Esophagus mucosa (tissue), 1 donor: ENCODE measurements around the gene FMO3. TPM values are rescaled to one million over a fixed set of nuclear protein-coding genes. Genes with fewer than 3 reads are reported as not detected.
A peak's percentile ranks its signal among the peaks of the same experiment; 100 is the strongest.

Experiments
- ATAC-seq: fragments of 200-7000 bp; cut with Tn5 transposase; one replicate; pipeline ENCODE4 v1.9.1; 2020
- total RNA-seq: library from RNA; stranded (reverse); gene quantifications from one replicate; pipeline ENCODE4 v1.2.4, GENCODE V29; 2023
- donor health status: DM: yes; HTN: yes; CAD: no.

The FMO3 gene
- total RNA-seq, 1 donor from 2014 or later = 1.4 TPM

GRCh38 chr1:171160639-171161354, 70.1 kb downstream of the FMO3 start:
- ATAC-seq = no peak

- no peak for ATAC-seq
These were observed 70.7 kb downstream of the FMO3 start for GRCh38 chr1:171161431-171161830.

- ATAC-seq = peak; percentile 95
These were observed 75.7 kb downstream of the FMO3 start for GRCh38 chr1:171166361-171166760.

Other genes with a start within 250 kb of the FMO3 start
- not detected for gene MROH9, start 155.4 kb upstream of the FMO3 start, total RNA-seq
- 113 TPM for gene FMO2, start 94.4 kb downstream of the FMO3 start, total RNA-seq
- 1.8 TPM for gene FMO1, start 157.6 kb downstream of the FMO3 start, total RNA-seq
- gene FMO4, start 223.3 kb downstream of the FMO3 start, total RNA-seq = 1.9 TPM